GM12878 (cell line): ENCODE measurements around the gene CHAF1A. TPM values are rescaled to one million over a fixed set of nuclear protein-coding genes. Genes with fewer than 3 reads are reported as not detected.

Experiments used
- ATF7 ChIP-seq: fragments of 450-650 bp; IDR thresholded peaks from 2 replicates; pipeline ENCODE4 v1.6.1; 2016; ENCODE audit warnings: low read depth, mild to moderate bottlenecking
- CREB1 ChIP-seq: IDR thresholded peaks from 2 replicates; pipeline ENCODE4 v1.6.1; 2012; ENCODE audit warnings: low read depth, mild to moderate bottlenecking, inconsistent platforms
- LARP7 ChIP-seq: fragments of 450-650 bp; IDR thresholded peaks from 2 replicates; pipeline ENCODE4 v1.6.1; 2017; ENCODE audit warnings: mild to moderate bottlenecking
- MEF2A ChIP-seq: IDR thresholded peaks from 2 replicates; pipeline ENCODE4 v1.6.1; 2011; ENCODE audit warnings: low read depth, mild to moderate bottlenecking, low read length, moderate library complexity; ENCODE audit not compliant: insufficient read depth
- MTA3 ChIP-seq: IDR thresholded peaks from 2 replicates; pipeline ENCODE4 v1.6.1; 2012; ENCODE audit warnings: low read length, inconsistent platforms, borderline replicate concordance
- NR2C1 ChIP-seq: fragments of 450-650 bp; IDR thresholded peaks from 2 replicates; pipeline ENCODE4 v1.6.1; 2017; ENCODE audit warnings: antibody characterized with exemption, mild to moderate bottlenecking, moderate library complexity
- SIX5 ChIP-seq: IDR thresholded peaks from 2 replicates; pipeline ENCODE4 v1.6.1; 2011; ENCODE audit warnings: mild to moderate bottlenecking, low read depth, low read length, moderate library complexity; ENCODE audit not compliant: severe bottlenecking
- SMARCA5 ChIP-seq: fragments of 450-650 bp; IDR thresholded peaks from 2 replicates; pipeline ENCODE4 v1.6.1; 2017; ENCODE audit warnings: mild to moderate bottlenecking
- SREBF2 ChIP-seq: IDR thresholded peaks from 2 replicates; pipeline ENCODE4 v1.6.1; 2012; ENCODE audit warnings: mild to moderate bottlenecking, low read length
- TAF1 ChIP-seq: IDR thresholded peaks from 2 replicates; pipeline ENCODE4 v1.6.1; 2011; ENCODE audit warnings: mild to moderate bottlenecking, low read depth, low read length, borderline replicate concordance
- YY1 ChIP-seq: IDR thresholded peaks from 2 replicates; pipeline ENCODE4 v1.6.1; 2011; ENCODE audit warnings: low read depth, mild to moderate bottlenecking, low read length
- ZNF217 ChIP-seq: fragments of 450-650 bp; IDR thresholded peaks from 2 replicates; pipeline ENCODE4 v1.6.1; 2017; ENCODE audit warnings: antibody characterized with exemption, mild to moderate bottlenecking
- ZNF622 ChIP-seq: fragments of 450-650 bp; IDR thresholded peaks from 2 replicates; pipeline ENCODE4 v1.6.1; 2017; ENCODE audit warnings: mild to moderate bottlenecking, inconsistent platforms
- ZSCAN29 ChIP-seq: fragments of 450-650 bp; IDR thresholded peaks from 2 replicates; pipeline ENCODE4 v1.6.1; 2017; ENCODE audit warnings: mild to moderate bottlenecking, moderate library complexity
- polyA plus RNA-seq, 11 experiments: library from polyadenylated mRNA; depleted of rRNA in 4 of 11; unstranded in 6 of 11; stranded (reverse) in 5 of 11; fragments of >200 nt; fragmentation: Nextera tagmentation in 4 of 11; fragmentation: Illumina TruSeq in 1 of 11; extraction: Ambion mirVana in 4 of 11; extraction: Trizol in 1 of 11; gene quantifications; 1 replicate in 1 of 11; 2 replicates in 10 of 11; pipeline versions ENCODE4 v1.2.1 to v1.2.3, GENCODE V29; 2011 to 2016; ENCODE audit warnings: inconsistent platforms in 2 of 11, missing spikeins in 2 of 11, low read depth in 1 of 11
- total RNA-seq, 4 experiments: library from RNA; depleted of rRNA in 3 of 4; stranded (reverse); fragments of >200 nt in 3 of 4; fragmentation: Illumina TruSeq in 1 of 4; extraction: Trizol in 1 of 4; gene quantifications; 2 replicates each; pipeline versions ENCODE4 v1.2.1 to v1.2.3, GENCODE V29; 2013 to 2021
- TF ChIP-seq, protein P1 (sequence below): fragments of 150-350 bp; IDR thresholded peaks from 2 replicates; pipeline ENCODE4 v1.6.1; 2016; ENCODE audit warnings: low read depth, low read length
- TF ChIP-seq, protein P2 (sequence below): IDR thresholded peaks from 2 replicates; pipeline ENCODE4 v1.6.1; 2012; ENCODE audit warnings: low read depth, low read length, improper control_type of control experiment
- TF ChIP-seq, protein P3 (sequence below): IDR thresholded peaks from 2 replicates; pipeline ENCODE4 v1.6.1; 2011; ENCODE audit warnings: mild to moderate bottlenecking, low read depth, low read length, moderate library complexity; ENCODE audit not compliant: insufficient replicate concordance
- TF ChIP-seq, protein P4 (sequence below): IDR thresholded peaks from 2 replicates; pipeline ENCODE4 v1.6.1; 2012; ENCODE audit warnings: low read depth, low read length, improper control_type of control experiment
- TF ChIP-seq, protein P5 (sequence below): fragments of 150-350 bp; IDR thresholded peaks from 2 replicates; pipeline ENCODE4 v1.6.1; 2014; ENCODE audit warnings: mild to moderate bottlenecking, low read depth, low read length
- TF ChIP-seq, protein P6 (sequence below), 3 experiments: IDR thresholded peaks in 2 of 3; conservative IDR thresholded peaks in 1 of 3; 2 replicates each; pipeline ENCODE4 v1.5.1; 2011; ENCODE audit warnings: low read depth in 3 of 3, low read length in 3 of 3, mild to moderate bottlenecking in 3 of 3, control low read depth in 2 of 3, moderate library complexity in 2 of 3, inconsistent platforms in 1 of 3, mixed read lengths in 1 of 3; ENCODE audit not compliant: control insufficient read depth in 2 of 3, insufficient read depth in 1 of 3; ENCODE audit errors: extremely low read depth in 1 of 3

Gene CHAF1A
- total and polyA plus RNA-seq, 10 of the 15 experiments (the other 5 are each of a cell fraction or from before 2014, with no cell fraction given), result 1.3 to 69.1 (median 34.2) TPM

DNA sequence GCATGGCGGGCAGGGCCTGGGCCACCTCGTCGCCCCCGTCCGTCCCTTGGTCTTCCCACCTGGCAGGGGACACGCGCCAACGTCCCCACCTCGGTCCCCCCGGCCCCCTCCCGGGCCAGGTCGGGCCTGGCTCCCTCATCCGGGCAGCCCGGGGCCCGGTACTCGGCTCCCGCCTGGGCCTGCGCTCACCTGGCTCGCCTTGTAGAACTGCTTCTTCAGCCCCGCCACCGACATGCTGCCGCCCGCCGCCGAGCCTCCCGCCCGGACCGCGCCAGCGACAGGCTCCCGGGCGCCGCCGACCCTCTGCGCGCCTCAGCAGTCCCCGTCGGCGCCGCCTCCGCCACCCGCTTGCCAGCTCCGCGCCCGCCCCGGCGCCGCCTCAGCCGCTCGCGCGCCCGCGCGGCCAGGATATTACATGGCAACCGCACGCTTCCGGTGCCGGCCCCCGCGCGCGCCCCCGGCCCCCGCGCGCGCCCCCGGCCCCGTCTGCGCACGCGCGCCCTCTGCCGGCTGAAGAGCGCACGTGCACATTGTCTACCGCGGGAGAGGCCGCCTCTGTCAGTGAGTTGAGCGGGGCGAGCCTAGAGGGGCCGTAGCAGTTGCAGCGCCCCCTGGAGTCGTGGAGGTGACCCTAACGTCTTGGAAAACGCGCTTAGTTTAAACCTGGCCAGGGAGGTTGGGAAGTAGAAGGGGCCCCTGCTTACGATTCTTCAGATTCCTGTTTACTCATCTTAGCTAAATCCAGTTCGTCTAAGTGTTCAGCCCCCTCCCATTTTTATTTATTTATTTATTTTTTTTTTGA, 2.1 kb upstream of the CHAF1A start, which contains the start of gene SH3GL1 (continued):
- TF ChIP-seq ATF7 (peak; percentile 49; the same call in 1 of the 2 replicates), SMARCA5 (peak; percentile 97), TAF1 (peak; percentile 72; the same call in 1 of the 2 replicates), NR2C1 (peak; percentile 71), ZSCAN29 (0 out of 2 replicates have a peak, but pooled peaks have one; percentile 11), ZNF217 (0 out of 2 replicates have a peak, but pooled peaks have one; percentile 45), ZNF622 (no peak), LARP7 (peak; percentile 83), MTA3 (no peak), CREB1 (peak; percentile 83), YY1 (peak; percentile 87), MEF2A (peak; percentile 76), SIX5 (peak; percentile 24), SREBF2 (no peak)
- TF ChIP-seq, protein P1, sequence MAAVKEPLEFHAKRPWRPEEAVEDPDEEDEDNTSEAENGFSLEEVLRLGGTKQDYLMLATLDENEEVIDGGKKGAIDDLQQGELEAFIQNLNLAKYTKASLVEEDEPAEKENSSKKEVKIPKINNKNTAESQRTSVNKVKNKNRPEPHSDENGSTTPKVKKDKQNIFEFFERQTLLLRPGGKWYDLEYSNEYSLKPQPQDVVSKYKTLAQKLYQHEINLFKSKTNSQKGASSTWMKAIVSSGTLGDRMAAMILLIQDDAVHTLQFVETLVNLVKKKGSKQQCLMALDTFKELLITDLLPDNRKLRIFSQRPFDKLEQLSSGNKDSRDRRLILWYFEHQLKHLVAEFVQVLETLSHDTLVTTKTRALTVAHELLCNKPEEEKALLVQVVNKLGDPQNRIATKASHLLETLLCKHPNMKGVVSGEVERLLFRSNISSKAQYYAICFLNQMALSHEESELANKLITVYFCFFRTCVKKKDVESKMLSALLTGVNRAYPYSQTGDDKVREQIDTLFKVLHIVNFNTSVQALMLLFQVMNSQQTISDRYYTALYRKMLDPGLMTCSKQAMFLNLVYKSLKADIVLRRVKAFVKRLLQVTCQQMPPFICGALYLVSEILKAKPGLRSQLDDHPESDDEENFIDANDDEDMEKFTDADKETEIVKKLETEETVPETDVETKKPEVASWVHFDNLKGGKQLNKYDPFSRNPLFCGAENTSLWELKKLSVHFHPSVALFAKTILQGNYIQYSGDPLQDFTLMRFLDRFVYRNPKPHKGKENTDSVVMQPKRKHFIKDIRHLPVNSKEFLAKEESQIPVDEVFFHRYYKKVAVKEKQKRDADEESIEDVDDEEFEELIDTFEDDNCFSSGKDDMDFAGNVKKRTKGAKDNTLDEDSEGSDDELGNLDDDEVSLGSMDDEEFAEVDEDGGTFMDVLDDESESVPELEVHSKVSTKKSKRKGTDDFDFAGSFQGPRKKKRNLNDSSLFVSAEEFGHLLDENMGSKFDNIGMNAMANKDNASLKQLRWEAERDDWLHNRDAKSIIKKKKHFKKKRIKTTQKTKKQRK, result no peak
- TF ChIP-seq, protein P2, sequence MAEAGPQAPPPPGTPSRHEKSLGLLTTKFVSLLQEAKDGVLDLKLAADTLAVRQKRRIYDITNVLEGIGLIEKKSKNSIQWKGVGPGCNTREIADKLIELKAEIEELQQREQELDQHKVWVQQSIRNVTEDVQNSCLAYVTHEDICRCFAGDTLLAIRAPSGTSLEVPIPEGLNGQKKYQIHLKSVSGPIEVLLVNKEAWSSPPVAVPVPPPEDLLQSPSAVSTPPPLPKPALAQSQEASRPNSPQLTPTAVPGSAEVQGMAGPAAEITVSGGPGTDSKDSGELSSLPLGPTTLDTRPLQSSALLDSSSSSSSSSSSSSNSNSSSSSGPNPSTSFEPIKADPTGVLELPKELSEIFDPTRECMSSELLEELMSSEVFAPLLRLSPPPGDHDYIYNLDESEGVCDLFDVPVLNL, result peak; percentile 89
- TF ChIP-seq, protein P3, sequence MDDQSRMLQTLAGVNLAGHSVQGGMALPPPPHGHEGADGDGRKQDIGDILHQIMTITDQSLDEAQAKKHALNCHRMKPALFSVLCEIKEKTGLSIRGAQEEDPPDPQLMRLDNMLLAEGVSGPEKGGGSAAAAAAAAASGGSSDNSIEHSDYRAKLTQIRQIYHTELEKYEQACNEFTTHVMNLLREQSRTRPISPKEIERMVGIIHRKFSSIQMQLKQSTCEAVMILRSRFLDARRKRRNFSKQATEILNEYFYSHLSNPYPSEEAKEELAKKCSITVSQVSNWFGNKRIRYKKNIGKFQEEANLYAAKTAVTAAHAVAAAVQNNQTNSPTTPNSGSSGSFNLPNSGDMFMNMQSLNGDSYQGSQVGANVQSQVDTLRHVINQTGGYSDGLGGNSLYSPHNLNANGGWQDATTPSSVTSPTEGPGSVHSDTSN, result peak; percentile 40
- TF ChIP-seq, protein P4, sequence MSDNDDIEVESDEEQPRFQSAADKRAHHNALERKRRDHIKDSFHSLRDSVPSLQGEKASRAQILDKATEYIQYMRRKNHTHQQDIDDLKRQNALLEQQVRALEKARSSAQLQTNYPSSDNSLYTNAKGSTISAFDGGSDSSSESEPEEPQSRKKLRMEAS, result peak; percentile 42; the same call in 1 of the 2 replicates
- TF ChIP-seq, protein P5, sequence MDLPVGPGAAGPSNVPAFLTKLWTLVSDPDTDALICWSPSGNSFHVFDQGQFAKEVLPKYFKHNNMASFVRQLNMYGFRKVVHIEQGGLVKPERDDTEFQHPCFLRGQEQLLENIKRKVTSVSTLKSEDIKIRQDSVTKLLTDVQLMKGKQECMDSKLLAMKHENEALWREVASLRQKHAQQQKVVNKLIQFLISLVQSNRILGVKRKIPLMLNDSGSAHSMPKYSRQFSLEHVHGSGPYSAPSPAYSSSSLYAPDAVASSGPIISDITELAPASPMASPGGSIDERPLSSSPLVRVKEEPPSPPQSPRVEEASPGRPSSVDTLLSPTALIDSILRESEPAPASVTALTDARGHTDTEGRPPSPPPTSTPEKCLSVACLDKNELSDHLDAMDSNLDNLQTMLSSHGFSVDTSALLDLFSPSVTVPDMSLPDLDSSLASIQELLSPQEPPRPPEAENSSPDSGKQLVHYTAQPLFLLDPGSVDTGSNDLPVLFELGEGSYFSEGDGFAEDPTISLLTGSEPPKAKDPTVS, result 0 out of 2 replicates have a peak, but pooled peaks have one; percentile 15
- TF ChIP-seq, protein P6, sequence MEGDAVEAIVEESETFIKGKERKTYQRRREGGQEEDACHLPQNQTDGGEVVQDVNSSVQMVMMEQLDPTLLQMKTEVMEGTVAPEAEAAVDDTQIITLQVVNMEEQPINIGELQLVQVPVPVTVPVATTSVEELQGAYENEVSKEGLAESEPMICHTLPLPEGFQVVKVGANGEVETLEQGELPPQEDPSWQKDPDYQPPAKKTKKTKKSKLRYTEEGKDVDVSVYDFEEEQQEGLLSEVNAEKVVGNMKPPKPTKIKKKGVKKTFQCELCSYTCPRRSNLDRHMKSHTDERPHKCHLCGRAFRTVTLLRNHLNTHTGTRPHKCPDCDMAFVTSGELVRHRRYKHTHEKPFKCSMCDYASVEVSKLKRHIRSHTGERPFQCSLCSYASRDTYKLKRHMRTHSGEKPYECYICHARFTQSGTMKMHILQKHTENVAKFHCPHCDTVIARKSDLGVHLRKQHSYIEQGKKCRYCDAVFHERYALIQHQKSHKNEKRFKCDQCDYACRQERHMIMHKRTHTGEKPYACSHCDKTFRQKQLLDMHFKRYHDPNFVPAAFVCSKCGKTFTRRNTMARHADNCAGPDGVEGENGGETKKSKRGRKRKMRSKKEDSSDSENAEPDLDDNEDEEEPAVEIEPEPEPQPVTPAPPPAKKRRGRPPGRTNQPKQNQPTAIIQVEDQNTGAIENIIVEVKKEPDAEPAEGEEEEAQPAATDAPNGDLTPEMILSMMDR (IDR thresholded peaks at IDR 0.05 in 2 of 3, conservative IDR thresholded peaks at IDR 0.05 in 1 of 3; ENCODE audit: control insufficient read depth in 2 of 3, extremely low read depth in 1 of 3, insufficient read depth in 1 of 3, low read depth in 3 of 3, low read length in 3 of 3), result peak; percentile 93 to 98 (median 95)
